SJSA1 (cell line): ENCODE measurements around the gene WDR4. TPM values are rescaled to one million over a fixed set of nuclear protein-coding genes. Genes with fewer than 3 reads are reported as not detected.
A peak's percentile ranks its signal among the peaks of the same experiment; 100 is the strongest.
"Not testable (repeated sequence)": the region's sequence is repeated elsewhere in the genome, so short reads cannot be mapped to it uniquely, and the experiment has no call there.

Experiments
- DNase-seq, 2 experiments: peaks; one replicate each; pipeline ENCODE4 v3.0.0-alpha.2; 2015 to 2020; ENCODE audit warnings: low spot score in 2 of 2, low read depth in 1 of 2
- H3K27ac ChIP-seq: fragments of 250-450 bp; sonication (Bioruptor Pico); 2 replicates; pipeline ENCODE4 v1.5.1; 2020; ENCODE audit warnings: mild to moderate bottlenecking, moderate library complexity
- H3K27me3 ChIP-seq: fragments of 250-450 bp; sonication (Bioruptor Pico); replicated peaks from 2 replicates; pipeline ENCODE4 v1.5.1; 2020; ENCODE audit warnings: mild to moderate bottlenecking, moderate library complexity
- H3K36me3 ChIP-seq: fragments of 250-450 bp; sonication (Bioruptor Pico); 2 replicates; pipeline ENCODE4 v1.5.1; 2020; ENCODE audit warnings: mild to moderate bottlenecking
- H3K4me1 ChIP-seq: fragments of 250-450 bp; sonication (Bioruptor Pico); replicated peaks from 2 replicates; pipeline ENCODE4 v1.6.1; 2021; ENCODE audit warnings: mild to moderate bottlenecking
- H3K4me3 ChIP-seq: fragments of 250-450 bp; sonication (Bioruptor Pico); 2 replicates; pipeline ENCODE4 v1.5.1; 2020; ENCODE audit warnings: mild to moderate bottlenecking
- H3K9me3 ChIP-seq: fragments of 250-450 bp; sonication (Bioruptor Pico); replicated peaks from 2 replicates; pipeline ENCODE4 v1.5.1; 2020; ENCODE audit warnings: mild to moderate bottlenecking
- total RNA-seq: library from RNA; depleted of rRNA; stranded (reverse); fragments of >200 nt; shearing (Covaris generic); gene quantifications from 2 replicates; pipeline ENCODE4 v1.2.3, GENCODE V29; 2014

The WDR4 gene
- total RNA-seq, 1 experiment from 2014 or later: 21.3 TPM

DNA sequence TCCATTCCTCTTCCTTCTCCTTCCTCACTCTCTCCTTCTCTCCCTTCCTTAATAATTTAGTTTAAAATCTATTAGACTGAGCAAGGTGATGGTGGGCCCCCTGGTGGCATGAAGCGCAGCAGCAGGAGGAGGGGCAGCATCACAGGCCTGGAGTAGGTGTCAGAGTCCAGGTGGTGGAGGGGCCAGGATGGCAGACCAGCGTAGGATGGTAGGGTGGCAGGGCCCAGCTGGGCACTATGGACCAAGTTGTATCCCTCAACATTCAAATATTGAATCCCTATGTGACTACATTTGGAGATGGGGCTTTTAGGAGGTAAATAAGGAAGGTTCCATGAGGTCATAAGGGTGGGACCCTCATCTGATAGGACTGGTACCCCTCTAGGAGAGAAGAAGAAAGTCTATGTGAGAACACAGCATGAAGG lies 61.0 kb downstream of the WDR4 start:
- no peaks in the 10 kb centered on the region for H3K36me3 ChIP-seq
- H3K4me1 ChIP-seq: no peaks in the 10 kb centered on the region
- peaks cover 6% of the 10 kb centered on the region for H3K9me3 ChIP-seq
- H3K27ac ChIP-seq: no peak overlapping the region
- H3K4me3 ChIP-seq: no peak overlapping the region
- 0 out of 2 replicates have a peak, but pooled peaks cover 4% of the 10 kb centered on the region for H3K27me3 ChIP-seq
- DNase-seq: peak in 1 of 2 experiments; percentile 38

DNA sequence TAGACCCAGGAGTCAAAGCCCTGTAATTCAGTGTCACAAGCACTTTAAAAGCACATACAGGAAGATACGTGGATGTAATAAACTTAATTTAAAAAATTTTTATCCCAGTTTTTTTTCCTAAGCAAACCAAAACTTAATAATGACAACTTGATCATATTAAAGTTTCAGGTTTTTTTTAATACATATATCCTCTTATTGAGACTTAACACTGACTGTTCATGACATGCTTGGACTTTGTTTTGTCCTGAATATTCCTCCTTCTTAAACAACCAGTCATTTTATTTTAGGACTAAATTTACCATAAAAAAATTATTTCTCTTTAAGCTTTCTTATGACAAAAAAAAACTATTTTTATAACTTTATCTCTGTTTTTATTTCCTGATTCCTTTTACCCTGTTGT lies 64.1 kb downstream of the WDR4 start:
- Histone ChIP-seq H3K36me3 (no peaks in the 10 kb centered on the region), H3K4me1 (no peaks in the 10 kb centered on the region), H3K4me3 (no peak overlapping the region), H3K27me3 (0 out of 2 replicates have a peak, but pooled peaks cover 5% of the 10 kb centered on the region), H3K9me3 (peaks cover 6% of the 10 kb centered on the region), H3K27ac (no peak overlapping the region)
- no peak for DNase-seq

- not testable (repeated sequence) for H3K36me3 ChIP-seq, H3K27ac ChIP-seq, H3K9me3 ChIP-seq, DNase-seq, H3K4me3 ChIP-seq, H3K4me1 ChIP-seq
- 0 out of 2 replicates have a peak, but pooled peaks cover 11% of the 10 kb centered on the region for H3K27me3 ChIP-seq
These were observed 66.7 kb downstream of the WDR4 start for GRCh38 chr21:42812528-42813241.

- H3K27ac ChIP-seq: no peak overlapping the region
- no peaks in the 10 kb centered on the region for H3K36me3 ChIP-seq
- H3K27me3 ChIP-seq: peaks cover 13% of the 10 kb centered on the region; the same call in 1 of the 2 replicates
- no peak overlapping the region for H3K4me3 ChIP-seq
- H3K9me3 ChIP-seq: peaks cover 6% of the 10 kb centered on the region
- DNase-seq: no peak
- H3K4me1 ChIP-seq: no peaks in the 10 kb centered on the region
These were observed 67.4 kb downstream of the WDR4 start for GRCh38 chr21:42811960-42812359.

GRCh38 chr21:42809577-42810475 lies 69.5 kb downstream of the WDR4 start:
- Histone ChIP-seq H3K4me3 (no peak overlapping the region), H3K36me3 (no peaks in the 10 kb centered on the region), H3K4me1 (no peaks in the 10 kb centered on the region), H3K9me3 (no peaks in the 10 kb centered on the region; the same call in 1 of the 2 replicates), H3K27me3 (peaks cover 20% of the 10 kb centered on the region), H3K27ac (no peak overlapping the region)
- DNase-seq: no peak

DNA sequence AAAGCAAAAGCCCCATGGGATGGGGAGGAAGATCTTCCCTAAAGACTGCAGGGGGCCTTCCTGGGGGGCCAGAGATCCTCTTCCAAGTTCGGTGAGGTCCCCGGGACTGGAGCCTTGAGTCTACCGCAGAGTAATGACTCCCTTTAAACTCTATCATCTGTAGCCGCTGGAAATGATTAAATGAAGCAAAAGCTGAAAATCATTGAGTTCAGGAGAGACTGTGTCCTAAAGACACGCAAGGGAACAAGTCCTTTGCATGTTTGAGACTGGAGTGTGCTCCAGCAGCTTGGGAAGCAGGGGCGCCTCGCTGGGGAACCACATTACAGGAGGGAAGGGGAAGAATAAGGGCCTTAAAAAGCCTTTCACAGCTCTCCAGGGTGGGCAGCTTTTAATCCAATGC lies 70.2 kb downstream of the WDR4 start:
- DNase-seq: no peak
- H3K9me3 ChIP-seq: no peaks in the 10 kb centered on the region
- no peaks in the 10 kb centered on the region for H3K4me1 ChIP-seq
- peaks cover 20% of the 10 kb centered on the region for H3K27me3 ChIP-seq
- no peak overlapping the region for H3K27ac ChIP-seq
- H3K4me3 ChIP-seq: no peak overlapping the region
- no peaks in the 10 kb centered on the region for H3K36me3 ChIP-seq

- Histone ChIP-seq H3K27ac (no peak overlapping the region), H3K4me3 (no peak overlapping the region), H3K36me3 (no peaks in the 10 kb centered on the region), H3K9me3 (no peaks in the 10 kb centered on the region), H3K4me1 (no peaks in the 10 kb centered on the region), H3K27me3 (peaks cover 20% of the 10 kb centered on the region)
- DNase-seq: no peak
These were observed 71.3 kb downstream of the WDR4 start for GRCh38 chr21:42807938-42808613.

DNA sequence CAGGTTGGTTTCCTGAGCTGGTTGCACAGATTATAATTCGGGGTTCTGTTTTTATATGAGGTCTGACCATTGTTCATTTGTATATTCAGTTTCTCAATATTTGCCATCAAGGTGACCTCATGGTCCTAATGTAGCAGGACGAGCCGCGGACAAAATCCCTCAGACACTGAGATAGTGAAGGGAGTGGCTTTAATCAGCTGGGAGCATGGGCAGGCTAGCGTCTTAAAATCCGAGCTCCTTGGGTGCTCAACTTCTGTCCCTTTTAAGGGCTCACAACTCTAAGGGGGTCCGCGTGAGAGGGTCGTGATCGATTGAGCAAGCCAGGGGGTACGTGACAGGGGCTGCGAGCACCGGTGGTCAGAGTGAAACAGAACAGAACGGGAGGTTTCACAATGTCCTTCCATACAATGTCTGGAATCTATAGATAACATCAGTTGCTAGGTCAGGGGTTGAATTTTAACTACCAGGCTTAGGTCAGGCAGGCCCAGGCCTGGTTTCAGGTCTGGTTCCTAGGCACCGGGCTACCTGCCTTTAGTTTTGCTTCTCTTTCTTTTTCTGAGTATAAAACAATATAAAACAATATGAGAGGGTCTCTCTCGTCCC lies 71.9 kb downstream of the WDR4 start:
- peaks cover 17% of the 10 kb centered on the region for H3K27me3 ChIP-seq
- not testable (repeated sequence) for H3K27ac ChIP-seq, H3K9me3 ChIP-seq, H3K4me1 ChIP-seq, H3K4me3 ChIP-seq, H3K36me3 ChIP-seq, DNase-seq

DNA sequence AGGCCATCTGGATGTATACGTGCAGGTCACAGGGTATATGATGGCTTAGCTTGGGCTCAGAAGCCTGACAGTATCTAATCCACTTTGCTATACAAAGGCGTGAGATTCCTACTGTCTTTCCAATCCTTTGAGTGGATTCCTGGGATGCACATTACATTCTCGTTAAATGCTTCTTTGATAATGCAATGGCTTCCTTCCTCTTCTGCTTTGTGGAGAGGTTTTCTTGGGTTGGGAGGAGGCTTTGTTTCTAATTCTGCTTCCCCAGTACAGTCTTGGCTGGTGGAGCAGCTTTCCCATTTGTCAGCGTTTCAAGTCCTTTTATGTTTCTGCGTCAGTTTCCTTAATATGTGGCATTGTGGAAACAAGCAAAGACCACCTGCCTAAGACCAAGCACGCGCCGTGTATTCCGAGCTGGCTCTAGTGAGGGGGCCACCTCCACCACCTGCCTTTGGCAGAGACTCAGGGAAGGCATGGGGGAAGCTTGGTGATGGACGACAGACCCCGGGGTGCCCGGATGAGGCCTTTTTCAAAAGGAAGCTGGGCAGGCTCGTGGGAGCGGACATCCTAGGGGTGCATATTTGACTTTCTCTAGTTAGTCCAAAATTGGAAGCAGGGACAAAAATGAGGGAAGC lies 72.7 kb downstream of the WDR4 start:
- no peak overlapping the region for H3K4me3 ChIP-seq
- no peaks in the 10 kb centered on the region for H3K4me1 ChIP-seq
- H3K27ac ChIP-seq: no peak overlapping the region
- H3K9me3 ChIP-seq: no peaks in the 10 kb centered on the region
- peaks cover 16% of the 10 kb centered on the region for H3K27me3 ChIP-seq
- DNase-seq: no peak
- no peaks in the 10 kb centered on the region for H3K36me3 ChIP-seq

- not testable (repeated sequence) for H3K4me3 ChIP-seq, H3K9me3 ChIP-seq, H3K36me3 ChIP-seq, H3K27ac ChIP-seq, H3K4me1 ChIP-seq
- peak in 1 of 2 experiments; percentile 5 for DNase-seq
- peaks cover 14% of the 10 kb centered on the region for H3K27me3 ChIP-seq
These were observed 77.7 kb downstream of the WDR4 start for GRCh38 chr21:42801616-42802015.

DNA sequence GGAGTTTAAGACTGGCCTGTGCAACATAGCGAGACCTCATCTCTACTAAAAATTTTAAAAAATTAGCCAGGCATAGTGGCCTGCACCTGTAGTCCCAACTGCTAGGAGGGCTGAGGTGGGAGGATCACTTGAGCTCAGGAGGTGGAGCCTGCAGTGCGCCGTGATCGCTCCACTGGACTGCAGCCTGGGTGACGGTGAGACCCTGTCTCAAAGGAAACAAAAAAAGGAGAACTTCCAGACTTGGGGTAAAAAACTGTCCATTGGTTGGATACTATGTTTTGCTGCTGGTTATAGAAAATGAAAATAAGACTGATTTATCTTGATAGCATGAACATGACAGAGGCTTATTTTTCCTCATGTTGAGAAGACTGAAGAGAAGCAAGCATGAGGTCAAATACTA lies 79.4 kb downstream of the WDR4 start:
- Histone ChIP-seq H3K4me1 (no peaks in the 10 kb centered on the region), H3K4me3 (no peak overlapping the region), H3K9me3 (no peaks in the 10 kb centered on the region), H3K27ac (no peak overlapping the region), H3K36me3 (no peaks in the 10 kb centered on the region), H3K27me3 (peaks cover 13% of the 10 kb centered on the region)
- DNase-seq: no peak

DNA sequence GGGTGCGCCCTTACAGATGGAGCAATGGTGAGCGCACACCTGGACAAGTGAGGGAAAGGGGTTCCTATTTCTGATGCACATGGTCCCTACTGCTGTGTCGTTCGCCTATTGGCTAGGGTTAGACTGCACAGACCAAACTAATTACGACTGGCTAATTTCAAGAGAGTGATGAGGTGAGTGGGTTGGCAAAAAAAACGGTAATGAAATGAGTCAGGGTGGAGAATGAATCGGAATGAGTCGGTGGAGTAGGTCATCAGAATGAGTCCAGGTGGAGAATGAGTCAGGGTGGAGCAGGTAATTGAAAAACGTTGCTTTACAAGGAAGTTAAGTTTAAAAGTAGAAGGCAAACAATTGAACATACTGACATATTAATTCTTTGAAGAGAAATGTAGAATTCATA lies 79.8 kb downstream of the WDR4 start:
- H3K4me1 ChIP-seq: no peaks in the 10 kb centered on the region
- H3K27me3 ChIP-seq: peaks cover 16% of the 10 kb centered on the region
- no peak for DNase-seq
- H3K27ac ChIP-seq: no peak overlapping the region
- no peak overlapping the region for H3K4me3 ChIP-seq
- no peaks in the 10 kb centered on the region for H3K36me3 ChIP-seq
- no peaks in the 10 kb centered on the region for H3K9me3 ChIP-seq
